Breast epithelium (tissue), 4 donors: ENCODE measurements around the gene GFOD2. TPM values are rescaled to one million over a fixed set of nuclear protein-coding genes. Genes with fewer than 3 reads are reported as not detected.
A peak's percentile ranks its signal among the peaks of the same experiment; 100 is the strongest.

Experiments used
- DNase-seq, 2 donors: peaks; one replicate each; pipeline ENCODE4 v3.0.0-alpha.2; 2019; ENCODE audit warnings: low spot score in 2 of 2
- H3K27ac ChIP-seq, 2 donors: fragments of 200-600 bp; sonication (generic) in 1 of 2; one replicate each; pipeline ENCODE4 v1.5.1; 2016 to 2019; ENCODE audit warnings: mild to moderate bottlenecking in 1 of 2
- H3K27me3 ChIP-seq, 2 donors: fragments of 200-600 bp; sonication (generic) in 1 of 2; one replicate each; pipeline versions ENCODE4 v1.5.1 to v1.6.0; 2017 to 2019; ENCODE audit warnings: control low read depth in 1 of 2, mild to moderate bottlenecking in 1 of 2
- H3K36me3 ChIP-seq: fragments of 200-600 bp; one replicate; pipeline ENCODE4 v1.5.1; 2019
- H3K4me1 ChIP-seq, 2 donors: fragments of 200-600 bp; sonication (generic); one replicate each; pipeline ENCODE4 v1.5.1; 2016 to 2019; ENCODE audit warnings: control low read depth in 1 of 2
- H3K4me3 ChIP-seq, 3 donors: fragments of 200-600 bp; sonication (generic); 1 replicate in 2 of 3; 2 replicates in 1 of 3; pipeline ENCODE4 v1.5.1; 2016 to 2019; ENCODE audit warnings: mild to moderate bottlenecking in 3 of 3, moderate library complexity in 2 of 3
- H3K9me3 ChIP-seq, 2 donors: fragments of 200-600 bp; sonication (generic) in 1 of 2; one replicate each; pipeline ENCODE4 v1.5.1; 2016 to 2019; ENCODE audit warnings: control low read depth in 1 of 2
- POLR2A ChIP-seq: fragments of 450-650 bp; IDR thresholded peaks from one replicate; pipeline ENCODE4 v1.6.1; 2016; ENCODE audit warnings: antibody characterized with exemption, mild to moderate bottlenecking, moderate library complexity
- POLR2AphosphoS5 ChIP-seq, 3 donors: sonication (generic); formaldehyde crosslinking; IDR thresholded peaks; one replicate each; pipeline ENCODE4 v1.6.1; 2017; ENCODE audit warnings: antibody characterized with exemption in 3 of 3
- intact Hi-C: fragments of 100-400 bp; cut with DNase I; formaldehyde crosslinking; loops from one replicate; pipeline ENCODE4 v1.15.1; 2023; ENCODE audit warnings: low total_unique reads
- total RNA-seq, 3 donors: library from RNA; depleted of rRNA; stranded (reverse); fragments of >200 nt; gene quantifications; one replicate each; pipeline ENCODE4 v1.1.0, GENCODE V29; 2016
- TF ChIP-seq, protein P1 (sequence below), 3 donors: fragments of 450-650 bp; IDR thresholded peaks; one replicate each; pipeline ENCODE4 v1.5.1; 2016 to 2017; ENCODE audit warnings: antibody characterized with exemption in 3 of 3, mild to moderate bottlenecking in 3 of 3, moderate library complexity in 3 of 3

The GFOD2 gene
- total RNA-seq, 3 donors from 2014 or later = 11.4 to 22.0 (median 21.4) TPM

DNA sequence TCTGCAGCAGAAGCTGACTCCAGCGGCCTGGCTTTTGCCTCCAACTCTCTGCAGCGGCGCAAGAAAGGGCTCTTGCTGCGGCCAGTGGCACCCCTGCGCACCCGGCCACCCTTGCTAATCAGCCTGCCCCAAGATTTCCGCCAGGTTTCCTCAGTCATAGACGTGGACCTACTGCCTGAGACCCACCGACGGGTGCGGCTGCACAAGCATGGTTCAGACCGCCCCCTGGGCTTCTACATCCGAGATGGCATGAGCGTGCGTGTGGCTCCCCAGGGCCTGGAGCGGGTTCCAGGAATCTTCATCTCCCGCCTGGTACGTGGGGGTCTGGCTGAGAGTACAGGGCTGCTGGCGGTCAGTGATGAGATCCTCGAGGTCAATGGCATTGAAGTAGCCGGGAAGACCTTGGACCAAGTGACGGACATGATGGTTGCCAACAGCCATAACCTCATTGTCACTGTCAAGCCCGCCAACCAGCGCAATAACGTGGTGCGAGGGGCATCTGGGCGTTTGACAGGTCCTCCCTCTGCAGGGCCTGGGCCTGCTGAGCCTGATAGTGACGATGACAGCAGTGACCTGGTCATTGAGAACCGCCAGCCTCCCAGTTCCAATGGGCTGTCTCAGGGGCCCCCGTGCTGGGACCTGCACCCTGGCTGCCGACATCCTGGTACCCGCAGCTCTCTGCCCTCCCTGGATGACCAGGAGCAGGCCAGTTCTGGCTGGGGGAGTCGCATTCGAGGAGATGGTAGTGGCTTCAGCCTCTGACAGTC is 57.0 kb downstream of the GFOD2 start:
- intact Hi-C loops = loop anchor here (10.0 kb wide), 1 partner anchor 143 kb away; the partner anchor contains the start of genes RANBP10 and TSNAXIP1
- Histone ChIP-seq H3K36me3 (no peaks in the 10 kb centered on the region), H3K27ac (no peak overlapping the region), H3K27me3 (no peaks in the 10 kb centered on the region), H3K4me1 (peaks cover 12 to 20% of the 10 kb centered on the region in 2 donors), H3K9me3 (no peaks in the 10 kb centered on the region), H3K4me3 (no peak overlapping the region)
- TF ChIP-seq, protein P1, sequence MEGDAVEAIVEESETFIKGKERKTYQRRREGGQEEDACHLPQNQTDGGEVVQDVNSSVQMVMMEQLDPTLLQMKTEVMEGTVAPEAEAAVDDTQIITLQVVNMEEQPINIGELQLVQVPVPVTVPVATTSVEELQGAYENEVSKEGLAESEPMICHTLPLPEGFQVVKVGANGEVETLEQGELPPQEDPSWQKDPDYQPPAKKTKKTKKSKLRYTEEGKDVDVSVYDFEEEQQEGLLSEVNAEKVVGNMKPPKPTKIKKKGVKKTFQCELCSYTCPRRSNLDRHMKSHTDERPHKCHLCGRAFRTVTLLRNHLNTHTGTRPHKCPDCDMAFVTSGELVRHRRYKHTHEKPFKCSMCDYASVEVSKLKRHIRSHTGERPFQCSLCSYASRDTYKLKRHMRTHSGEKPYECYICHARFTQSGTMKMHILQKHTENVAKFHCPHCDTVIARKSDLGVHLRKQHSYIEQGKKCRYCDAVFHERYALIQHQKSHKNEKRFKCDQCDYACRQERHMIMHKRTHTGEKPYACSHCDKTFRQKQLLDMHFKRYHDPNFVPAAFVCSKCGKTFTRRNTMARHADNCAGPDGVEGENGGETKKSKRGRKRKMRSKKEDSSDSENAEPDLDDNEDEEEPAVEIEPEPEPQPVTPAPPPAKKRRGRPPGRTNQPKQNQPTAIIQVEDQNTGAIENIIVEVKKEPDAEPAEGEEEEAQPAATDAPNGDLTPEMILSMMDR (IDR thresholded peaks at IDR 0.05) = no peak
- TF ChIP-seq POLR2AphosphoS5 (IDR thresholded peaks at IDR 0.05) (no peak), POLR2A (no peak)
- no peak for DNase-seq

DNA sequence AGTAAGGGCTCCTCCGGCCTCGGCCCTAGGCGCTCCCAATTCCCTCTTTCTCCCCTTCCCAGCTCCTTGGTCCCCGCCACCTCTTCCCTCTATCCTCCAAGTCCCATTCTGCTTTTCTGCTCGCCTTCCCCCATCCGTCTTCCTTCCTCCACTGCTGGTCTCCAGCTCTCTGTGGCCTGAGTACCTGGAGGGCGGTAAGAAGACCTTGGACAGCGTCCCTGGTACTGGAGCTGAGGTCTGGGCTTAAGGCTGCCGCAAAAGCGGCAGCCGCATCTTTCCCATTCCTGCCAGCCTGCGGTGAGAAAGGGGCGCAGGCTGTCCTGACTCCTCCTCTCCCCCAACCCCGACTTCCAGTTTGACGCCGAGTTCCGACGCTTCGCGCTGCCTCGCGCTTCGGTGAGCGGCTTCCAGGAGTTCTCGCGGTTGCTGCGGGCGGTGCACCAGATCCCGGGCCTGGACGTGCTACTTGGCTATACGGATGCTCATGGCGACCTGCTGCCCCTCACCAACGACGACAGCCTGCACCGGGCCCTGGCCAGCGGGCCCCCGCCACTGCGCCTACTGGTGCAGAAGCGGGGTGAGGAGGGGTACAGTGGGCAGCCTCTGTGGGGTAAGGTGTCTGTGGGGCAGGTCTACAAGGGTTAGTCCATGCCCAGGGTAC is 57.9 kb downstream of the GFOD2 start:
- peak in 1 of 2 donors; percentile 42 for DNase-seq
- Histone ChIP-seq H3K27ac (peak overlapping the region; percentile 95 to 96), H3K9me3 (no peaks in the 10 kb centered on the region), H3K27me3 (no peaks in the 10 kb centered on the region), H3K36me3 (no peaks in the 10 kb centered on the region), H3K4me3 (peak overlapping the region; percentile 84 to 97 (median 87)), H3K4me1 (peaks cover 10 to 17% of the 10 kb centered on the region in 2 donors)
- intact Hi-C loops = loop anchor here (10.0 kb wide), 1 partner anchor 144 kb away; the partner anchor contains the start of genes RANBP10 and TSNAXIP1
- TF ChIP-seq POLR2A (no peak), POLR2AphosphoS5 (IDR thresholded peaks at IDR 0.05) (no peak)
- TF ChIP-seq, protein P1 (IDR thresholded peaks at IDR 0.05) = no peak

DNA sequence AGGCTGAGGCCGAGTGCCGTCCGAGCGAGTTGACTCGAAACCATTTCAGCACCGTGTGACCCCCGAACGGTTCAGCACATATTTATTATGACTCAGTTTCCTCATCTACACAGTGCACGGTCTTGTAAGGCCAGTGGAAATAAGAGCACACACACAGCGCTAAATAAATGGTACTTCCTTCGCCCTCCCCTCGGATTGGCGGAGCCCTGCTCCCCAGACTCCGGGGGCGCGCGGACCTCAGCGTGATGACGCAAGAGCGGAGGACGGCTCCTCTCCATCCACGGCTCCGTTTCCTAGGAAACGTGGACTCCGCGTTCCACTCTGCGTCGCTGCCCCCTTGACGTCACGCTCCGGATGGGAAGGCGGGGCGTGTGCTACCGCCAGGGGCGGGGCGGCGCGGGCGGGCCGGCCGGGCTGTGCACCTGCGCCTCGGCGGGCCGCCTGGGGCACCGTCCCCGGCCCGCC is 58.5 kb downstream of the GFOD2 start, which contains the start of gene PARD6A:
Gene PARD6A, plus strand, starts transcription at position 397 of the 465 bp plus-strand sequence. CDS start 79 bp downstream, outside the sequence.
- Histone ChIP-seq H3K9me3 (no peaks in the 10 kb centered on the region), H3K36me3 (no peaks in the 10 kb centered on the region), H3K4me3 (peak within 1 kb of the TSS; percentile 84 to 97 (median 87)), H3K4me1 (peaks cover 6 to 13% of the 10 kb centered on the region in 2 donors), H3K27me3 (no peaks in the 10 kb centered on the region), H3K27ac (peak within 1 kb of the TSS; percentile 95 to 96)
- intact Hi-C loops = loop anchor here (10.0 kb wide), 1 partner anchor 144 kb away; the partner anchor contains the start of genes RANBP10 and TSNAXIP1
- peak; percentile 1 for TF ChIP-seq POLR2A
- TF ChIP-seq, protein P1 (IDR thresholded peaks at IDR 0.05) = peak in 1 of 3 donors; percentile 5
- TF ChIP-seq POLR2AphosphoS5 (IDR thresholded peaks at IDR 0.05) = peak in 2 of 3 donors; percentile 42 to 45
- peak; percentile 84 to 90 for DNase-seq

DNA sequence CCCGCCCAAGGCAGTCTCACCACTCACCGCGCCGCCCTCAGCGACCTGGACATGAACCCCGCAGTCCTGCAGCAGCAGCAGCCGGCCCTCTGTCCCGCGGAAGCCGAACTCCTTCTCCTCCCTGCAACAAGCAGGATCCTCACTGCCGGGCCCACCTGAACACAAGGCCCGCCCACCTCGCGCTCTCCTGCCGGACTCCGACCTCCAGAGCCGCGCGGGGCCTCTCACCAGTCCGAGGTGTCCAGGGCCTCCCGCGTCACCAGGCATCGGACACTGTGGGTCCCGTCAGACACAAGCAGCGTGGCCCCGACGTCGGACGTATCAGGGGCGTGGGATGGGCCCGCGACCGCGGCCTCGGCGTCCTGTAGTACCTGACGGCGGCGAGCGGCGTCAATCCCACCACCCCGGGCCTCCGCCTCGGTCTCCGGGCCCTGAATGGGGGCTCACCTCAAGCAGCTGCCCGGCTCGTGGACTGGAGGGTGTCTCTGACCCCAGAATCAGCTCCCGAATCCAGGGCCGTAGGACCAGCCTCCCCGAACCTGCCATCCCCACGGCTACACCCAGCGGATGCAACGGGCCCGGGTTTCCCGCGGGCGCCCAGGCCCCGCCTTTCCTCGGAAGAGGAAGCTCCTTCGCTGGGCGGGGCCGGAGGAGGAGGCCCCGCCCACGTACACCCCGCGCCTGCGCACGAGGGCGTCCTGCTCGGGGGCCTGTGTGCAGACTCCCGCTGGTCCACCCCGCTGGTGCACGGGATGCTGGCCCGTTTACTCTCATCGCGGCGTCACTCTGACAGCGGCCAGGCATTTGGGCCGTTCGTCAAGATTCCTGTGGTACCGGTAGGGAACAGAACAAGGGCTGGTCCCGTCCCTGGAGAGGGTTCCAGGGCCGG is 59.2 kb downstream of the GFOD2 start, which contains the start of gene ACD:
Gene ACD, minus strand, starts transcription at position 586 of the 889 bp plus-strand sequence. Its CDS starts 40 bp downstream, at position 546.
- peak within 1 kb of the TSS; percentile 95 to 96 for H3K27ac ChIP-seq
- no peaks in the 10 kb centered on the region for H3K36me3 ChIP-seq
- no peaks in the 10 kb centered on the region for H3K9me3 ChIP-seq
- DNase-seq = peak; percentile 87 to 88
- TF ChIP-seq POLR2AphosphoS5 (IDR thresholded peaks at IDR 0.05) = peak; percentile 65 to 70 (median 65)
- TF ChIP-seq, protein P1 (IDR thresholded peaks at IDR 0.05) = peak in 1 of 3 donors; percentile 6
- TF ChIP-seq POLR2A = peak; percentile 55
- intact Hi-C loops = loop anchor here (5.0 to 10.0 kb wide), 2 partner anchors 123 to 145 kb away; partner anchors contain the start of genes RANBP10 and TSNAXIP1
- peak within 1 kb of the TSS; percentile 84 to 97 (median 87) for H3K4me3 ChIP-seq
- H3K27me3 ChIP-seq = peaks cover 0 to 2% of the 10 kb centered on the region in 2 donors
- H3K4me1 ChIP-seq = peaks cover 6 to 13% of the 10 kb centered on the region in 2 donors
